Measurements from ENCODE around the gene EHMT1. TPM values are rescaled to one million over a fixed set of nuclear protein-coding genes. Genes with fewer than 3 reads are reported as not detected.
"Not testable (repeated sequence)": the region's sequence is repeated elsewhere in the genome, so short reads cannot be mapped to it uniquely, and the experiment has no call there.

Gene EHMT1
- total RNA-seq, 2 donors from 2014 or later = 56.2 to 97.9 TPM

- intact Hi-C loops (cut with DNase I) = no loop called here
- no peaks in the 10 kb centered on the region for H3K4me1 ChIP-seq
- no peaks in the 10 kb centered on the region for H3K36me3 ChIP-seq
- no peak overlapping the region for H3K4me3 ChIP-seq
- H3K9me3 ChIP-seq = no peaks in the 10 kb centered on the region
- TF ChIP-seq CTCF (IDR thresholded peaks at IDR 0.05) = no peak
- H3K27ac ChIP-seq = no peak overlapping the region
- no peak overlapping the region for H3K9ac ChIP-seq (ENCODE audit: low read depth in 2 of 2, low read length in 2 of 2)
- peaks cover 16% of the 10 kb centered on the region for H3K27me3 ChIP-seq
- DNase-seq = no peak
Observed at GRCh38 chr9:137881591-137882505, 263.0 kb downstream of the EHMT1 start.

GRCh38 chr9:137882506-137882821, 263.7 kb downstream of the EHMT1 start:
- H3K36me3 ChIP-seq = no peaks in the 10 kb centered on the region
- H3K9ac ChIP-seq (ENCODE audit: low read depth in 2 of 2, low read length in 2 of 2) = no peak overlapping the region
- no peak for TF ChIP-seq CTCF (IDR thresholded peaks at IDR 0.05)
- H3K4me1 ChIP-seq = no peaks in the 10 kb centered on the region
- no peak overlapping the region for H3K27ac ChIP-seq
- H3K4me3 ChIP-seq = no peak overlapping the region
- intact Hi-C loops (cut with DNase I) = no loop called here
- no peaks in the 10 kb centered on the region for H3K9me3 ChIP-seq
- H3K27me3 ChIP-seq = peaks cover 11% of the 10 kb centered on the region
- DNase-seq = no peak

GRCh38 chr9:137883977-137884376, 265.2 kb downstream of the EHMT1 start:
- intact Hi-C loops (cut with DNase I); H3K9ac ChIP-seq (ENCODE audit: low read depth in 2 of 2, low read length in 2 of 2); DNase-seq; H3K36me3 ChIP-seq; H3K27me3 ChIP-seq; H3K9me3 ChIP-seq; H3K4me1 ChIP-seq; H3K27ac ChIP-seq; H3K4me3 ChIP-seq: not testable (repeated sequence)

- H3K27ac ChIP-seq; H3K4me3 ChIP-seq; DNase-seq; H3K27me3 ChIP-seq; H3K4me1 ChIP-seq; H3K9ac ChIP-seq (ENCODE audit: low read depth in 2 of 2, low read length in 2 of 2); H3K36me3 ChIP-seq; intact Hi-C loops (cut with DNase I); H3K9me3 ChIP-seq: not testable (repeated sequence)
Observed at GRCh38 chr9:137884547-137884946, 265.7 kb downstream of the EHMT1 start.

- intact Hi-C loops (cut with DNase I); H3K4me3 ChIP-seq; H3K27ac ChIP-seq; DNase-seq; H3K9ac ChIP-seq (ENCODE audit: low read depth in 2 of 2, low read length in 2 of 2); H3K36me3 ChIP-seq; H3K9me3 ChIP-seq; H3K27me3 ChIP-seq; H3K4me1 ChIP-seq: not testable (repeated sequence)
Observed at GRCh38 chr9:137885121-137885520, 266.3 kb downstream of the EHMT1 start.

Small RNA genes lying within 50 kb of the gene (microRNA-seq; reads per million reads assigned to microRNA genes)
- gene MIR602 = not detected

Other genes with a start within 250 kb of the EHMT1 start
- 10 to 100 TPM; 34.9 to 36.4 TPM for gene EXD3, start 195.8 kb upstream of the EHMT1 start, total RNA-seq
- 10 to 100 TPM; 27.5 to 29.3 TPM for gene NOXA1, start 195.6 kb upstream of the EHMT1 start, total RNA-seq
- 10 to 100 TPM; 48.3 to 72.0 TPM for gene ENTPD8, start 177.6 kb upstream of the EHMT1 start, total RNA-seq
- gene NSMF, start 159.7 kb upstream of the EHMT1 start, total RNA-seq = 10 to 100 TPM; 33.7 to 47.8 TPM
- gene PNPLA7, start 68.6 kb upstream of the EHMT1 start, total RNA-seq = 1 to 10 TPM; 6.1 to 7.1 TPM
- gene MRPL41, start 67.1 kb upstream of the EHMT1 start, total RNA-seq = 100 to 1,000 TPM in 1 of 2 donors, 10 to 100 TPM in 1; 94.4 to 146 TPM
- 10 to 100 TPM; 15.6 to 30.6 TPM for gene DPH7, start 40.1 kb upstream of the EHMT1 start, total RNA-seq
- 10 to 100 TPM; 14.4 to 36.0 TPM for gene ZMYND19, start 28.5 kb upstream of the EHMT1 start, total RNA-seq
- gene ARRDC1, start 13.3 kb upstream of the EHMT1 start, total RNA-seq = 10 to 100 TPM; 69.1 to 97.2 TPM

Data from colonic mucosa (tissue), 4 donors.